ENCODE data around the gene ZNF862.

ZNF862 gene

DNA sequence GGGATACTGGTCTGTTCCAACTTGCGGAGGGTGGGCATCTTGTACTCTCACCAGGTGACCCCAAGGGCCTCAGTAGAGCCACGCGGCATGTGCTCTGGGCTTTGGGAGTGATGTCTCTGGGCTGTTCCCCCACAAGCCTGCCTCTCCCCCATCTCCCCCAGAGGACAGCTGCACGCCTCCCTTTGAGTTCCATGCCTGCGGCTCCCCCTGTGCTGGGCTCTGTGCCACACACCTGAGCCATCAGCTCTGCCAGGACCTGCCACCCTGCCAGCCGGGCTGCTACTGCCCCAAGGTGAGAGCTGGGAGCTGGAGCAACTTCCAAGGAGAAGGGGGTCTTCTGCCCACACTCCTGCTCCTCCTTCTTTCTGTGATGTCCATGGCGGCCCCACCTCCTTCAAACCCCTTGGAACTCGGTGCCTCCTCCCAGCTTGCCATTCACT lies 15.0 kb upstream of the ZNF862 start:
- Histone ChIP-seq H3K4me3 (ENCODE audit: low read length) (no peak overlapping the region), H3K79me1 (ENCODE audit: low read length) (no peaks in the 10 kb centered on the region), H3K23ac (ENCODE audit: low read length) (no peak overlapping the region), H3K56ac (ENCODE audit: low read length) (no peak overlapping the region), H3K79me2 (ENCODE audit: control insufficient read depth, insufficient read depth, low read length) (no peaks in the 10 kb centered on the region), H3K27me3 (ENCODE audit: insufficient read depth, low read length, poor library complexity) (no peaks in the 10 kb centered on the region), H3K27ac (ENCODE audit: low read depth, low read length) (no peak overlapping the region), H2AK5ac (ENCODE audit: low read length) (no peak overlapping the region), H3K4me1 (ENCODE audit: control insufficient read depth, low read depth, low read length) (no peaks in the 10 kb centered on the region), H2BK120ac (ENCODE audit: low read depth, low read length) (no peak overlapping the region), H4K8ac (ENCODE audit: low read depth, low read length) (no peak overlapping the region), H2BK15ac (replicated peaks; ENCODE audit: low read depth) (no peak overlapping the region), H2BK5ac (ENCODE audit: low read length) (no peak overlapping the region), H3K18ac (ENCODE audit: low read length) (no peak overlapping the region), H3K4me2 (ENCODE audit: low read length) (no peak overlapping the region), H3K36me3 (ENCODE audit: control insufficient read depth, insufficient read depth, low read length) (no peaks in the 10 kb centered on the region), H4K5ac (ENCODE audit: low read length) (no peak overlapping the region), H3K4ac (ENCODE audit: low read depth, low read length) (no peak overlapping the region), H3K9ac (ENCODE audit: low read length) (no peak overlapping the region)
- no CpG with 5 or more reads among the region's 8 CpGs for WGBS (ENCODE audit: extremely low coverage, insufficient coverage, low lambda C conversion rate)
- DNase-seq = no peak

DNA sequence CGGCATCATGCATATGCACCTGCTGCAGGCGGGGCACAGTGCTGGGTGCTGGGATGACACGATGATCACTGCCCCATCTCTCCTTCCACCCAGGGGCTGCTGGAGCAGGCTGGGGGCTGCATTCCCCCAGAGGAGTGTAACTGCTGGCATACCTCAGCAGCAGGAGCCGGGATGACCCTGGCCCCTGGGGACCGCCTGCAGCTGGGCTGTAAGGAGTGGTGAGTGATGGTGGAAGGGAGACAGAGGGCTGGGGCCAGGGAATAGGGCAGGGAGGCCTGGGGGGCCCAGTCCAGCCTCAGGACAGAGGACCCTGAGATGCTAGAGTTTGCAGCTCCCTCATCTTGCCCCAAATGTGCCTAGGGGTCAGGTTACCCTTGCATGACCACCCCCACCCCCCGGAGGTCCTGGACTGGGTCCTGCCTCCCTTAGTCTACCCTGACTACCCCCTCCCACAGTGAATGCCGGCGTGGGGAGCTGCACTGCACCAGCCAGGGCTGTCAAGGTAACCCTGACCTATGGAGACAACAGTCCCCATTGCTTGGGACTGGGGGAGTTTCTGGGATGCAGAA lies 14.5 kb upstream of the ZNF862 start:
- DNase-seq = no peak
- Histone ChIP-seq H3K4me2 (ENCODE audit: low read length) (no peak overlapping the region), H4K8ac (ENCODE audit: low read depth, low read length) (no peak overlapping the region), H3K23ac (ENCODE audit: low read length) (no peak overlapping the region), H3K4me3 (ENCODE audit: low read length) (no peak overlapping the region), H3K27ac (ENCODE audit: low read depth, low read length) (no peak overlapping the region), H4K5ac (ENCODE audit: low read length) (no peak overlapping the region), H3K56ac (ENCODE audit: low read length) (no peak overlapping the region), H3K79me1 (ENCODE audit: low read length) (no peaks in the 10 kb centered on the region), H3K18ac (ENCODE audit: low read length) (no peak overlapping the region), H3K27me3 (ENCODE audit: insufficient read depth, low read length, poor library complexity) (no peaks in the 10 kb centered on the region), H3K79me2 (ENCODE audit: control insufficient read depth, insufficient read depth, low read length) (no peaks in the 10 kb centered on the region), H3K4me1 (ENCODE audit: control insufficient read depth, low read depth, low read length) (no peaks in the 10 kb centered on the region), H3K4ac (ENCODE audit: low read depth, low read length) (no peak overlapping the region), H3K9ac (ENCODE audit: low read length) (no peak overlapping the region), H2BK15ac (replicated peaks; ENCODE audit: low read depth) (no peak overlapping the region), H2AK5ac (ENCODE audit: low read length) (no peak overlapping the region), H2BK5ac (ENCODE audit: low read length) (no peak overlapping the region), H3K36me3 (ENCODE audit: control insufficient read depth, insufficient read depth, low read length) (no peaks in the 10 kb centered on the region), H2BK120ac (ENCODE audit: low read depth, low read length) (no peak overlapping the region)
- no CpG with 5 or more reads among the region's 8 CpGs for WGBS (ENCODE audit: extremely low coverage, insufficient coverage, low lambda C conversion rate)

DNA sequence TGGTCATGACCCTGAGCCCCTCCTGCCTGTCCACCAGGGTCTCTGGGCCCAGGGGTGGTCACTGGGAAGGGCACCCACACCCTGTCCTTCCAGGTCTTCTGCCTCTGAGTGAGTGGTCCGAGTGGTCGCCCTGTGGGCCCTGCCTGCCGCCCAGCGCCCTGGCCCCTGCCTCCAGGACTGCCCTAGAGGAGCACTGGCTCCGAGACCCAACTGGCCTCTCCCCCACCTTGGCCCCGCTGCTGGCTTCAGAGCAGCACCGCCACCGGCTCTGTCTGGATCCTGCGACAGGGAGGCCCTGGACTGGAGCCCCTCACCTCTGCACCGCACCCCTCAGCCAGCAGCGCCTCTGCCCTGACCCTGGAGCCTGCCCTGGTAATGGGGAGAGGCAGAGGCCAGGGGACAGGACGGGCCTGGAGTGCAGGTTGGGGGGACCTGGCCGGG lies 13.9 kb upstream of the ZNF862 start:
- Histone ChIP-seq H3K4ac (ENCODE audit: low read depth, low read length) (no peak overlapping the region), H2BK15ac (replicated peaks; ENCODE audit: low read depth) (no peak overlapping the region), H2BK5ac (ENCODE audit: low read length) (no peak overlapping the region), H4K5ac (ENCODE audit: low read length) (no peak overlapping the region), H2AK5ac (ENCODE audit: low read length) (no peak overlapping the region), H3K56ac (ENCODE audit: low read length) (no peak overlapping the region), H3K27ac (ENCODE audit: low read depth, low read length) (no peak overlapping the region), H2BK120ac (ENCODE audit: low read depth, low read length) (no peak overlapping the region), H3K9ac (ENCODE audit: low read length) (no peak overlapping the region), H3K79me1 (ENCODE audit: low read length) (no peaks in the 10 kb centered on the region), H4K8ac (ENCODE audit: low read depth, low read length) (no peak overlapping the region), H3K4me1 (ENCODE audit: control insufficient read depth, low read depth, low read length) (no peaks in the 10 kb centered on the region), H3K79me2 (ENCODE audit: control insufficient read depth, insufficient read depth, low read length) (no peaks in the 10 kb centered on the region), H3K36me3 (ENCODE audit: control insufficient read depth, insufficient read depth, low read length) (no peaks in the 10 kb centered on the region), H3K27me3 (ENCODE audit: insufficient read depth, low read length, poor library complexity) (no peaks in the 10 kb centered on the region), H3K4me2 (ENCODE audit: low read length) (no peak overlapping the region), H3K4me3 (ENCODE audit: low read length) (no peak overlapping the region), H3K18ac (ENCODE audit: low read length) (no peak overlapping the region), H3K23ac (ENCODE audit: low read length) (no peak overlapping the region)
- WGBS (ENCODE audit: extremely low coverage, insufficient coverage, low lambda C conversion rate) = no CpG with 5 or more reads among the region's 13 CpGs
- DNase-seq = no peak

DNA sequence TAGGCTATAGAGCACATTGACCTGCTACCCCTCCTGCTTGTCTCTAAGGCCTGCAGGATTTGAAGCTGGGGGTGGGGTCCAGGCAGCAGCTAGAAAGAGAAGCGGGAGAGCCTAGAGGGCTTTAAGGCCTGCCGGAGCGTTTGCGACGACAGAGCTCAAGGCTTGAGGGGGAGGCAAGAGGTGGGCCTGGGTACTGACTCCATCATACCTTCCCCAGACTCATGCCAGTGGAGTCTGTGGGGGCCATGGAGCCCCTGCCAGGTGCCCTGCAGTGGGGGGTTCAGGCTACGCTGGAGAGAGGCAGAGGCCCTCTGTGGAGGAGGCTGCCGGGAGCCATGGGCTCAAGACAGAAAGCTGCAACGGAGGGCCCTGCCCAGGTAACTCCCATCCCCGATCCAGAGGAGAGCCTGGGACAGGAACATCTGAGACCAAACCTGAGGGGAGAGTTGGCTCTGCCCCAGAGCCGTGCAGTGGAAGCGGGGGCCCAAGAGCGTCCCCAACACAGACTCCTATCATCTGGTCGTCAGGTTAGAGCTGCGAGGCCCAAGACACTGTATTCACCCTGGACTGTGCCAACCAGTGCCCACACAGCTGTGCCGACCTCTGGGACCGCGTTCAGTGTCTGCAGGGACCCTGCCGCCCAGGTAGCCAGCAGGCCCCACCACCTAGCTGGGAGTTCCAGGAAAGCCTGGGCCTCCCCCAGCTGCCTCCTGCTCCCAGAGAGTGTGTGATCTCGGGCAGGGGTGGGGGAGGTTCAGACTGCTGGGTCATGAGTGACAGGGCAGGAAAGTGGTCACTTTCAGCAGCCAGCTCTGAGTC lies 13.2 kb upstream of the ZNF862 start:
- Histone ChIP-seq H3K4me1 (ENCODE audit: control insufficient read depth, low read depth, low read length) (no peaks in the 10 kb centered on the region), H2BK5ac (ENCODE audit: low read length) (no peak overlapping the region), H3K23ac (ENCODE audit: low read length) (no peak overlapping the region), H4K5ac (ENCODE audit: low read length) (no peak overlapping the region), H2AK5ac (ENCODE audit: low read length) (no peak overlapping the region), H3K4me3 (ENCODE audit: low read length) (no peak overlapping the region), H2BK15ac (replicated peaks; ENCODE audit: low read depth) (no peak overlapping the region), H4K8ac (ENCODE audit: low read depth, low read length) (no peak overlapping the region), H3K36me3 (ENCODE audit: control insufficient read depth, insufficient read depth, low read length) (no peaks in the 10 kb centered on the region), H3K27ac (ENCODE audit: low read depth, low read length) (no peak overlapping the region), H3K9ac (ENCODE audit: low read length) (no peak overlapping the region), H3K79me2 (ENCODE audit: control insufficient read depth, insufficient read depth, low read length) (no peaks in the 10 kb centered on the region), H3K4me2 (ENCODE audit: low read length) (no peak overlapping the region), H3K79me1 (ENCODE audit: low read length) (no peaks in the 10 kb centered on the region), H3K18ac (ENCODE audit: low read length) (no peak overlapping the region), H2BK120ac (ENCODE audit: low read depth, low read length) (no peak overlapping the region), H3K27me3 (ENCODE audit: insufficient read depth, low read length, poor library complexity) (no peaks in the 10 kb centered on the region), H3K56ac (ENCODE audit: low read length) (no peak overlapping the region), H3K4ac (ENCODE audit: low read depth, low read length) (no peak overlapping the region)
- WGBS (ENCODE audit: extremely low coverage, insufficient coverage, low lambda C conversion rate) = no CpG with 5 or more reads among the region's 19 CpGs
- DNase-seq = no peak

DNA sequence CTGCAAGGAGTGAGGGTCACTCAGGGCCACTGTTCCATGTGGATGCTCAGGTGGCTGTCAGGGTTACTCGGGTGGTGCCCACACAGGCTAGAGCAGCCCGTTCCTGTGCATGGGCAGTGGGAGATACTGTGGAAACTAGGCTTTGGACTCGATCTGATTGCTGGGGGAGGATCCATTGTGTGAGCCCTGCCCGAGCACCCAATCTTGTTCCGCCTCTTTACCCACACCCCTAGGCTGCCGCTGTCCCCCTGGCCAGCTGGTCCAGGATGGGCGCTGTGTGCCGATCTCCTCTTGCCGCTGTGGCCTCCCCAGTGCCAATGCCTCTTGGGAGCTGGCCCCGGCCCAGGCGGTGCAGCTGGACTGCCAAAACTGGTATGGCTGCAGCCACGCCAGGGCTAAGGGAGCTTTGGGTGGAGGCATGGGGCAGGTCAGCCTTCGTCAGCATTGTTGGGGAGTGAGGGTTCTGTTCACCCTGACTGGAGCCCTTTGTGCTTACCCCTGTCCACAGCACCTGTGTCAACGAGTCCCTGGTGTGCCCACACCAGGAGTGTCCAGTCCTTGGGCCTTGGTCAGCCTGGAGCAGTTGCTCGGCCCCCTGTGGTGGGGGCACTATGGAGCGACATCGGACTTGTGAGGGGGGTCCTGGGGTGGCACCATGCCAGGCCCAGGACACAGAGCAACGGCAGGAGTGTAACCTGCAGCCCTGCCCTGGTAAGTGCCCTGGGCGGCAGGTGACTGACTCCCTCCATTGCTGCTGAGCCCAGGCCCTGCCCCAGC lies 12.4 kb upstream of the ZNF862 start:
- no peak overlapping the region for H4K5ac ChIP-seq (ENCODE audit: low read length)
- H3K27ac ChIP-seq (ENCODE audit: low read depth, low read length) = no peak overlapping the region
- no peak overlapping the region for H3K4me2 ChIP-seq (ENCODE audit: low read length)
- no peaks in the 10 kb centered on the region for H3K79me2 ChIP-seq (ENCODE audit: control insufficient read depth, insufficient read depth, low read length)
- H3K4ac ChIP-seq (ENCODE audit: low read depth, low read length) = no peak overlapping the region
- no peak overlapping the region for H3K18ac ChIP-seq (ENCODE audit: low read length)
- H3K36me3 ChIP-seq (ENCODE audit: control insufficient read depth, insufficient read depth, low read length) = no peaks in the 10 kb centered on the region
- no peaks in the 10 kb centered on the region for H3K4me1 ChIP-seq (ENCODE audit: control insufficient read depth, low read depth, low read length)
- H3K23ac ChIP-seq (ENCODE audit: low read length) = no peak overlapping the region
- no peak overlapping the region for H3K4me3 ChIP-seq (ENCODE audit: low read length)
- no CpG with 5 or more reads among the region's 19 CpGs for WGBS (ENCODE audit: extremely low coverage, insufficient coverage, low lambda C conversion rate)
- H2BK120ac ChIP-seq (ENCODE audit: low read depth, low read length) = no peak overlapping the region
- DNase-seq = no peak
- H2BK5ac ChIP-seq (ENCODE audit: low read length) = no peak overlapping the region
- H3K79me1 ChIP-seq (ENCODE audit: low read length) = no peaks in the 10 kb centered on the region
- no peak overlapping the region for H2BK15ac ChIP-seq (replicated peaks; ENCODE audit: low read depth)
- no peak overlapping the region for H3K56ac ChIP-seq (ENCODE audit: low read length)
- H3K27me3 ChIP-seq (ENCODE audit: insufficient read depth, low read length, poor library complexity) = no peaks in the 10 kb centered on the region
- H4K8ac ChIP-seq (ENCODE audit: low read depth, low read length) = no peak overlapping the region
- no peak overlapping the region for H3K9ac ChIP-seq (ENCODE audit: low read length)
- no peak overlapping the region for H2AK5ac ChIP-seq (ENCODE audit: low read length)

Measured in mesendoderm (in vitro differentiated cells).